GM18520 (cell line): ENCODE results near the gene PDCD10.

Source experiments
- ATAC-seq: cut with Tn5 transposase; IDR thresholded peaks from one replicate; pipeline ENCODE4 v1.9.1; 2021; ENCODE audit not compliant: unreplicated experiment

Gene PDCD10

DNA sequence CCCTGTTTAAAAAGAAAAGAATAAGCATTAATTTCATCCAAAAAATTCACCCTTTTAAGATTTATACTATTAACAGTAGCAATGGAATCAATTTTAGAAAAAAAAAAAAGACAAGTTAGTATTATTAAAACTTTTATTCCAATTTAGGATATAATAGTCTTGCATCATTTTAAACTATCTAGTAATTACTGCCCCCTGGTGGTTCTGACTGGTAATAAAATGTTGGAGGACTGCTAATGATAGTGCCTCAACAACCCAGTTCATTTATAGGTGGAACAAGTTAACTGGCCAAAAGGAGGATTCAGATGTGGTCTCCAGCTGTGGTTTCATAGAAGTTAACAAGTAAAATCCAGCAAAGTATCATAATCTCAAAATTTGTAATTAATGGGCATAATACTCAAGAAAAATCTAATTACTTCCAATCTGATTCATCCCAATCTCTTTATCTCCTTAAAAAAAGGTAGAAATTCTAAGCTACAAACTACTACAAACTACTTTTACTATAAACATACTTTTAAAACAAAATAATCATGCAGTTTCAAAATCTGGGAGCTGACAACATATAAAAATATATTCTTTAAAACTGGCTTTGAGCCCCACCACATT, 50.2 kb downstream of the PDCD10 start:
- no peak for ATAC-seq

DNA sequence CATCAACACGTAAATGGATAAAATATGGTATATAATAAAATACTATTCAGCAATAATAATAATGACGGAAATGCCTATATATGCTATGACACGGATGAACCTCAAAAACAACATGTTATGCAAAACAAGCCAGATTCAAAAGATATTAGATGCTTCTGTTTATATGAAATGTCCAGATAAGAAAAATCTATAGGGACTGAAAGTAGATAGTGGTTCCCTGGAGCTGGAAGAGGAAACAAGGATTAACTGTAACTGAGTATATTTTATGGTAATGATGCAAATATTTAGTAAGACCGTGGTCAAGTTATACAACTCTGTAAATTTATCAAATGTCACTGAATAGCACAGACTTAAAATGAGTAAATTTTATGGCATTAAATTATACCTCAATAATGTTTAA, 55.2 kb downstream of the PDCD10 start:
- ATAC-seq: no peak

DNA sequence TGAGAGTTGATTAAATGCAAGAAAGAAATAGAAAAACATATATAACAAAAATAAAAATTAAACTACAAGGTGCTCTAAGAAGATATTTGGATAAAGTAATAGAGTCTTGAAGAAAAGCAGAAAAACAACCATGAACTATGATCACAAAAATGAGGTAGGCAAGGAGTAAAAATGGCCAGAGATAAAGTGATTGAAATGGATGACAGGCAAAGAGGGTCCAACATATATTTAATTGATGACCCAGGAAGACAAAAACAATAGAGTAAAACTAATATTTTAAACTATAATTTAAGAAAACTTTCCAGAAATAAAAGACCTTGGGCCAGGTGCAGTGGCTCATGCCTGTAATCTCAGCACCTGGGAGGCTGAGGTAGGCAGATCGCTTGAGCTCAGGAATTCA, 58.8 kb downstream of the PDCD10 start:
- ATAC-seq: no peak

DNA sequence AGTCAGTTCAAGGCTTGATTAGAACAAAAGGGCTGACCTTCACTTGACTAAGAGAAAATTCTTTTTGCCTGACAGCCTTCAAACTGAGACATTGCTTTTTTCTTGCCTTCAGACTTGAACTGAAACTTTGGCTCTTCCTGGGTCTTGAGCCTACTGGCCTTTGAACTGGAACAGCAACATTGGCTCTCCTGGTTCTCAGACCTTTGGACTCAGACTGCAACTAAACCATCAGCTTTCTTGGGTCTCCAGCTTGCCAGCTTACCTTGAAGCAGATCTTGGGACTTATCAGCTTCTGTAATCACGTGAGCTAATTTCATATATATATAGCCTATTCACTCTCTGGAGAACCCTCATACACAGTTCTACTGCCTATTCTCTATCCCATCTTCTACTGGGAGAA, 61.5 kb downstream of the PDCD10 start:
- ATAC-seq: no peak

DNA sequence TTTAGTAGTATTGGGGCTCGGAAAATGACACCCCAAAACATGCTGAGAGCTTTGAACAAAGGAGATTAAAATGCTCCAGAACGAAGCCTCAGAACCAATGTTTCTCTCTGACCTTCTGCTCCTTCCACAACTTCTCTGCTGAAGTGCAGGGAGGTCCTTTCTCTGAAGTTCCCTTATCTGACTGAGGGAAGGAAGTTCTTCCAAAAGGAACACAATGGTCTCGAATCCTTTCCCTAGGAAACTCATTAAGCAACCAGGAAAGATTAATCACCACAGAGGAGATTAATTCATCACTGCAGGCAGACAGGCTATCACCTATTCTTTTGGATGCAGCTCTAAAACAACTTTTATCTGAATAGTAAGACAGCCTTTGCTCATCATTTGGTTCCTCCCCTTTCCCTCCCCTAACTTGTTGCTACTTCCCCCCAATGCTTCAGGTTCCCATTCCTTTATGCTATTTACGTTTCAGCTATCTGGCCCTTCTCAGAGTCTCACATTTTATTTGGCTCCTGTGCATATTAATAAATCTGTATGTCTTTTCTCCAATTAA, 62.7 kb downstream of the PDCD10 start:
- no peak for ATAC-seq

DNA sequence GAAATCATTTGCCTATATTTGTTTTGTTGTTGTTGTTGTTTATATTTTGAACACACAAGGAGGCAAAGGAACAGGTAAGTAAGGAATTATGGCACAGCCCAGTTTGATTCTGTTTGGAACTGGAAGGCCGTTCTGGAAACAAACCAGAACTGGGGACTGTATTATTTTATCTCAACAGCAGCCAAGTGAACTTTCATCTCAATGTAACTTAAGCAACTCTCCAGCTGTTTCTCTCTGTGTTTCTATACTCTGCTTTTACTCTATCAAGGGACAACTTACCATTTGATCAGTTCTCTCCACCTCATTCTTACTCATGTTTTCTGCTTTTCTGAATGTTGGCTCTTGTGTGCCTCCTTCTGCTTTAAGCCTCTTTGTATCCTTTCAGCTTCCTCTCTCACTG, 65.0 kb downstream of the PDCD10 start:
- no peak for ATAC-seq

DNA sequence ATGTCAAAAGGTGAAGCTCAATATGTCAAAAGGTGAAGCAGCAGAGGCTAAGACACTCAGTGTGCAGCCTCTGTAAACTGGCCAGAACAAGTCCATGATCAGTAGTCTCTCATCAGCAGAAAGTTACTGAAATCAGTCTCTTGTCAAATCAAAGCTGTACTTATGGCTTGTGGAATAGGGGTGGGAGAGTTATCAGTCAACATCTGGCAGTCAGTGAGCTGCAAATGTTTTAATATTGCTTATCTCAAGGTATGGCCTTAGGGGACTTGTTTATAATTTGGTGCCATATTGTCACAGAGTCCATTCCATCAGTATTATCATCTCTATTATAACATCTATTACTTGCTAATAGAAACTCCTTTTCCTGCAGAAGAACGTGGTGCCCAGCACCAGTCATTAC, 66.0 kb downstream of the PDCD10 start:
- no peak for ATAC-seq

DNA sequence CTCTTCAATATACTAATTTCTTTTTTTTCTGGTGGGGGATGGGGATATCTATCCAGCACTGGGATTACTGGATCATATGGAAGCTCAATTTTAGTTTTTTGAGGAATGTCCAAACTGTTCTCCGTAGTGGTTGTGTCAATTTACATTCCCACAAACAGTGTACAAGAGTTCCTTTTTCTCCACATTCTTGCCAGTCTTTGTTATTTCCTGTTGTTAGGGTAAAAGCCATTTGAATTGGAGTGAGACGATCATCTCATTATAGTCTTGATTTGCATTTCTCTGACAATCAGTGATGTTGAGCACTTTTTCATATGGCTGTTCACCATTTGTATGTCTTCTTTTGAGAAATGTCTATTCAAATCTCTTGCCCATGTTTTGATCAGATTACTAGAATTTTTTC, 68.1 kb downstream of the PDCD10 start:
- no peak for ATAC-seq

DNA sequence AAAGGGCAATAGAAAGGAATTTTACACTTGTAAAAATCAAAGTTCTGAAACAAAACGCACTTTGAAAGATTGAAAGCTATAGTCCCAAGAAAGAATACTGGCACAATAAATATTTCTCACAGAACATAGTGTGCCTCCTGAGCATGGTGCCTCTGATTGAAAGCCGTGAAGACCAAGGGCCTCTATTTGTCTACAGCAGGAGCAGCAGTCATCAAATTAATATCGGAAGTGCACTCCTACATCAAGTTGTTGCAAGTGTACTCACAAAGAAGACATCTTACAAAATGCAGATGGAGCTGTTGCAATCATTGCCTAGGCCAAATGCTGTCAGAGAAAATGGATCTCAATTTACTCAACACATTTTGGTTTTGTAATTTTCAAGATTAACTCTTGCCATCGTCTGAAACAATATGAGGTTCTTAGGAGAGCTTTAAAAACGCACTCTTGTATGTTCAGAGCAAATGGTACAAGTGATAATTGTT, 71.7 kb downstream of the PDCD10 start:
- no peak for ATAC-seq

DNA sequence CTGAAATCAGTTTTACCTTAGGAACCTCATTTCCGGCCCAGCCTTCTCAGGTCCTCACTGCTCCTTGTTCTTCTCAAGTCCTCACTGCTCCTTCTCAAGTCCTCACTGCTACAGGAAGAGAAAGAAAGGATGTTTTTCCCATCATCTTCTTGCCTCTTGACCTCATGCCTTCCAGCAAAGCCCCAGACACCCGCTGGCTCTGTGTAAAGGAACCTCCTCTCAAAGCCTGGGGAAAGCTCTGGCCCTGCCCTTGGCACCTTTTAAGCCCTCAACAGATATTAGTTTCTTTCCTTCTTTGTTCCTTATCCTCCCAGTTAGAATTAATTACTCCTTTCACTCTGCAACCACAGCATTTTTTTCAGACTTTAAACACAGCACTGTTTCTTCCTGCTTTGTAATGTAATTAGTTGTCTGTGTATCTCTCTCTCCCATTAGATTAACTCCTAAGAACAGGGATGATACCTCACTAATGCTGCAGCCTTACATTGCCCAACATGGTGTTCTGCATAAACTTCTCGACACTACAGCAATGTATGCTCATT, 76.9 kb downstream of the PDCD10 start:
- no peak for ATAC-seq

DNA sequence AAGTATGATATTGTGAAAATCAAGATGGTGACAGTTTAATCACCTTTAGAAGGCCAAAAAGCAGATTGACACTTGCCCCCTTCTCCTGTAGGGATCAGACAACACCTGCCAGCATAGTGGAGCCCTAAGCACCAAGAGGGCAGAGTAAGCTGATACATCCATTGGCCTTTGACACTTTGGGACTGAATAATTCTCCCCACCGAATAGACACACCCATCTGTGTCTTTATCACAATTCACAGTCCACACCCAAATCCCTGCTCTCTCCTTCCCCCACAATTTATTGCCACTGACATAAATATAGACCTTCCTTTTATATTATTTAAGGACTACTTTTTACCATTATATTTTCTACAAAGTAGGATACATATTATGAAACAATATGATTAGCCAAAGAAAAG, 77.9 kb downstream of the PDCD10 start:
- no peak for ATAC-seq

DNA sequence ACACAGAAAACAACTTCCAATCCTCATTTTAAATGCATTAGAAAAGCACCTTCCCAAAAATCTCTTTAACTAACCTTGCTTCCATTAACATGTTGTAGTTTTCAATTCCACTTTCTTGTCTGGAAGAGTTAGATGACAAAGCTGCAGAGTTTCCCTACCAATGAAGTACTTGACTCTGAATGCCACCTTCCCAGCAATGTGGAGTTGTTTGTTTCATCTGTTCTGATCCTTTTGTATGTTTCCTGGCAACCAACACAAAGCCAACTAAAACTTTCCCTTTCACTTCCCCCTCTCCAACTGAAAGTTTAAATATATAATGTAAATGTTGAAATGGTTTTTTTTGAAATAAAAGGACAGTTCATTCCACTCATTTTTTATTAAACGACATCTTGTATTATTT, 80.9 kb downstream of the PDCD10 start, which contains the start of gene WDR49:
Gene WDR49, minus strand, starts transcription at position 183 of the 400 bp plus-strand sequence. CDS start 517 bp downstream, outside the sequence.
- ATAC-seq: no peak

DNA sequence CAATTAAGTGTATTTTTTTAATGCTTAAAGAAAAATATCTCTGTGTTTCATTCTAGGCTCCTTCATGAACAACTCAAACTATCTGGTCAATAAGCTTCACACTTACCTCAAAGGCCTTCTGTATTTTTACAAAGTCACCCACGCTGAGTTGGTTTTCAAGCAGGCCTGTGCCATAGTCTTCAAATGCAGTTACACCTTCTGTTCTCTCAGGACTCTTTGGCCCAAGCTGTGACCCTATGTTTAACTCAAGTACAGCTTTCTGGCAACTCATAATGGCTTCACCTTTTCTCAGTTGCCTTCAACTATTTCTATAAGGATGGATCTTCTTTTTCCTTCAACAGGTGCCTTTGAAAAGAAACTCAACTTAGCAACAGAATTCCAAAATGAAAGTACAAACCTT, 81.5 kb downstream of the PDCD10 start:
- ATAC-seq: no peak

DNA sequence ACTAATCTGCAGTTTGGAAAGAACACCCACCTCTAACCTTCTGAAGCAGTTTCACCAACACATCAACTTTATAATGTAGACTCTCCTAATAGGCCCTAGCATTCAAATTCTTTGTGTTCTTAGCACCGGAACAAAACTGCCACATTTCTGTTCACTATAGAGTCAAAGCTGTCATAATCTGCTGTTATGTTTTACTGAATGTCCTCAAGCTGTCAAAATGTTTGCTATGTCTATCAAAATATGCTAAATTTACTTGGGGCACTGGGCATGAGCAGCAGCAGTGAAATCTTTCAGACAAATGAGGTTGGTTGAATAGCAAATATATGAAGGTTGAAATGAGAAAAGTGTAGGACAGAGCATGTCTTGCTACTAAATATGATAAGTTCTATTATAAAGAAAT, 82.9 kb downstream of the PDCD10 start:
- ATAC-seq: no peak

DNA sequence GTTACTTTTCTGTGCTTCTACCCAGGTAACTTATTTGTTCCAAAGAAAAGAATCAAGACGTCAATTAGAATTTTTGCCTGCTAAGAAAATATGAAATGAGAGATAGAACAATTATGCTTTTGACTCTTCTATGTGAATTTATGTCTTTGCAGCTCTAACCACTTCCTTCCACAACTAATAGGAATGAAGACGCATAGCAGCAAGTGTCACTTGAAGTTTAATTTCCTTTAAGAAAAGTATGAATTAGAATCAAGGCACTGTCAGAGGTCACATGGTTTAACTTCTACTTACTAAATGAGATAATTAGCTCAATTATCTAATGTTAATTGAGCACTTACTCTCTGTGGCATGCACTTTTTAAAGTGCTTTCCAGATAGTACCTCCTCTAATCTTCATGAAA, 84.2 kb downstream of the PDCD10 start:
- ATAC-seq: no peak

DNA sequence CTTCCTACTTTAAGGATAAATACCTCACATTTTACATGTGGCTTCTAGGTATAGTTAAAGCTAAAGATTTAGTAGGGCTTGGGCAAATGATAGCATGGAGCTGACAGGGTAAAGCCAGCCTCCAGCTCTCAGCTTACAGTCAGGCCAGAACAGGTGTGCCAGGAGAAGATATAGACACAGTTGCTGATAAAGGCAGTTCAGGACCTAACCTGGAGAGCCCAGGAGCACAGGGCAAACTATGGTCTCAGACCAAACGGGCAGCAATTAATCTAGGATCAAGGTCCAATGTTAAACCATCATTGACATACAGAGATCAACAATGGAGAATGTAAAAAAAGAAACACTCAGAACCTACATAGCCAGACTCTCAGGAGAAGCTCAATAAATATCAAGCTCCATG, 84.9 kb downstream of the PDCD10 start:
- ATAC-seq: no peak

DNA sequence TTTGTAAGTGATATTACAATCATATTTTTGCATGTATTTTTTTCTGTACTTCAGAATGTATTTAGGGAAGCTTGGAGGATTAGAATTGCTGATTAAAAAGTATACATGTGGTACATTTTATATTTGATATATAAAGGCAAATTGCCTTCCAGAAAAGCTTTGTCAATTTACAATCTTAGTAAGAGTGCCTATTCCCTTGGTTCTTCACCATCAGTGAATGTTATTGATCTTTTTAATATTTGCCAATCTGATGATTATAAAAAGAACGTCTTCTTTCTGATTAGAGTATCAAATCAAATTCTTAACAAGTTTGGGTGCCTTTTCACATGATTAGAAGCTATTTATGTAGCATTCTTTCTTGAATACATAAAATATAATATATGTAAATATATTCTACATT, 90.1 kb downstream of the PDCD10 start:
- ATAC-seq: no peak
